Femur (tissue), 1 donor: ENCODE data around the gene MRTO4.
"Not testable (repeated sequence)": the region's sequence is repeated elsewhere in the genome, so short reads cannot be mapped to it uniquely, and the experiment has no call there.

Experiments used
- DNase-seq: peaks from one replicate; pipeline ENCODE4 v3.0.0-alpha.2; 2017

Gene MRTO4

GRCh38 chr1:19251305-19252196 is at the start of gene MRTO4, which contains the start of gene EMC1:
Gene MRTO4 (plus strand): TSS chr1:19251805. CDS start chr1:19251836, 31 bp downstream.
Gene EMC1 (minus strand): TSS chr1:19251524. CDS start chr1:19251509, 15 bp downstream.
- peak; percentile 92 for DNase-seq

GRCh38 chr1:19202396-19202795 is 49.2 kb upstream of the MRTO4 start:
- no peak for DNase-seq

GRCh38 chr1:19203440-19203839 is 48.2 kb upstream of the MRTO4 start:
- DNase-seq, result no peak

GRCh38 chr1:19204446-19205266 is 46.9 kb upstream of the MRTO4 start:
- no peak for DNase-seq

- no peak for DNase-seq
Measured at GRCh38 chr1:19205403-19205802, 46.2 kb upstream of the MRTO4 start.

GRCh38 chr1:19205845-19206244 is 45.8 kb upstream of the MRTO4 start:
- no peak for DNase-seq

- DNase-seq, result no peak
Measured at GRCh38 chr1:19206947-19207346, 44.7 kb upstream of the MRTO4 start.

- DNase-seq, result no peak
Measured at GRCh38 chr1:19208710-19209438, 42.7 kb upstream of the MRTO4 start.

- DNase-seq, result peak; percentile 58
Measured at GRCh38 chr1:19209439-19209989, 42.1 kb upstream of the MRTO4 start.

GRCh38 chr1:19209990-19210771 is 41.4 kb upstream of the MRTO4 start, which contains the start of gene UBR4:
Gene UBR4 (minus strand): TSS chr1:19210266. CDS start chr1:19210248, 18 bp downstream.
- DNase-seq, result peak; percentile 96

GRCh38 chr1:19210772-19211549 is 40.6 kb upstream of the MRTO4 start:
- no peak for DNase-seq

- no peak for DNase-seq
Measured at GRCh38 chr1:19212167-19212566, 39.4 kb upstream of the MRTO4 start.

GRCh38 chr1:19213580-19213979 is 38.0 kb upstream of the MRTO4 start:
- DNase-seq, result no peak

- DNase-seq, result not testable (repeated sequence)
Measured at GRCh38 chr1:19216585-19216984, 35.0 kb upstream of the MRTO4 start.

- DNase-seq, result no peak
Measured at GRCh38 chr1:19219451-19219850, 32.2 kb upstream of the MRTO4 start.

- DNase-seq, result no peak
Measured at GRCh38 chr1:19220080-19220846, 31.3 kb upstream of the MRTO4 start.

GRCh38 chr1:19220991-19221390 is 30.6 kb upstream of the MRTO4 start:
- no peak for DNase-seq

GRCh38 chr1:19222573-19222972 is 29.0 kb upstream of the MRTO4 start:
- DNase-seq, result no peak

- DNase-seq, result no peak
Measured at GRCh38 chr1:19222979-19223824, 28.4 kb upstream of the MRTO4 start.
